ENCODE results near the gene ALS2. TPM values are rescaled to one million over a fixed set of nuclear protein-coding genes. Genes with fewer than 3 reads are reported as not detected.

The ALS2 gene
- total RNA-seq, 2 experiments from 2014 or later, result 8.3 to 11.3 TPM

DNA sequence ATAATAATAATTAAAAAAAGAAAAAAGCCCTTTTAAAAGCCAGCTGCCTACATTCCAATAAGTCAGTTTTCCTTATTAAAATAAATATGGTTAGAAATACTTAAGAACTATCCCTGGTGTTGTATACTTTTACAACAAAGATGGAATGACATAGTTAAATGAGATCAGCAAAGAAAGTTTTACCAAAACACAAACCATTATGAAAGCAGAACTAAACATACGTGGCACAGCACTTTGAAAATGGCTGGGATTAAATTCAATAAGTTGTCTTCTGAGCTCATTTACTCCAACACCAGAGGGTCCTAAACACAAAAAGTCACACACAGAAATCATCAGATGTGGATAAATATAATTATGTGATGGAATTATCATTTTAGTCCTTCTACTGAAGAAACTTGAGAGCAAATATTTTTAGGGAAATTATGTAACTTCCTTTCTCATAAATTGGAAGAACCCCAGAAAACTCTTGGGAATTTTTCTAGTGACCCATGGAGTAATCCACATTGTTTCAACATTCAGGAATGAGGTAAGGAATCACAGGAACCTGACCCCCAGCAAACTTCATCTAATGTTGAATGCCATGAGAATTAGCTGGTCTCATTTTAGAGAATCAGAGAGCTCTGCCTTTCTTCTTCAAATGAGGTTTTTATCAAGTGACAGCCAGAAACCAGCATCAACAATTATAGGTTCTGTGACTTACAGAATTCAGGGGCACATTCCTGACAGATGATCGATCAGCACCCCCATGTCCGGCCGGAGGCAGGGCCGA, 125.9 kb downstream of the ALS2 start:
- no peaks in the 10 kb centered on the region for H3K79me2 ChIP-seq (ENCODE audit: insufficient read depth, low read depth, low read length)
- POLR2A ChIA-PET, result interaction anchor here (0.6 to 1.0 kb wide), 2 partner anchors 9 to 10 kb away, joined by 4 to 5 read pairs; no protein-coding TSS in a partner anchor
- H3K9me2 ChIP-seq (ENCODE audit: insufficient read depth, low read length), result no peaks in the 10 kb centered on the region
- H3K4me3 ChIP-seq (ENCODE audit: low read depth, low read length, poor library complexity, severe bottlenecking), result no peak overlapping the region
- CTCF ChIA-PET (ENCODE audit: unreplicated experiment), result no interaction called here
- no peak overlapping the region for H2AFZ ChIP-seq (ENCODE audit: low read length)
- H3K27ac ChIP-seq (ENCODE audit: low read depth, low read length, poor library complexity, severe bottlenecking), result no peak overlapping the region
- intact Hi-C loops (cut with micrococcal nuclease; ENCODE audit: unreplicated experiment), result no loop called here
- DNase-seq (ENCODE audit: low spot score), result no peak
- H4K20me1 ChIP-seq (ENCODE audit: insufficient read depth, low read length), result no peaks in the 10 kb centered on the region
- H3K9me3 ChIP-seq (ENCODE audit: low read length), result no peaks in the 10 kb centered on the region
- no peaks in the 10 kb centered on the region for H3K4me1 ChIP-seq (ENCODE audit: insufficient read depth, low read length, poor library complexity, severe bottlenecking)
- H3K36me3 ChIP-seq (ENCODE audit: insufficient read depth, low read length), result no peaks in the 10 kb centered on the region
- no TSS peak for BruUV-seq (replicated peaks)
- H3K4me2 ChIP-seq (ENCODE audit: low read length), result no peak overlapping the region
- TF ChIP-seq, protein P1, sequence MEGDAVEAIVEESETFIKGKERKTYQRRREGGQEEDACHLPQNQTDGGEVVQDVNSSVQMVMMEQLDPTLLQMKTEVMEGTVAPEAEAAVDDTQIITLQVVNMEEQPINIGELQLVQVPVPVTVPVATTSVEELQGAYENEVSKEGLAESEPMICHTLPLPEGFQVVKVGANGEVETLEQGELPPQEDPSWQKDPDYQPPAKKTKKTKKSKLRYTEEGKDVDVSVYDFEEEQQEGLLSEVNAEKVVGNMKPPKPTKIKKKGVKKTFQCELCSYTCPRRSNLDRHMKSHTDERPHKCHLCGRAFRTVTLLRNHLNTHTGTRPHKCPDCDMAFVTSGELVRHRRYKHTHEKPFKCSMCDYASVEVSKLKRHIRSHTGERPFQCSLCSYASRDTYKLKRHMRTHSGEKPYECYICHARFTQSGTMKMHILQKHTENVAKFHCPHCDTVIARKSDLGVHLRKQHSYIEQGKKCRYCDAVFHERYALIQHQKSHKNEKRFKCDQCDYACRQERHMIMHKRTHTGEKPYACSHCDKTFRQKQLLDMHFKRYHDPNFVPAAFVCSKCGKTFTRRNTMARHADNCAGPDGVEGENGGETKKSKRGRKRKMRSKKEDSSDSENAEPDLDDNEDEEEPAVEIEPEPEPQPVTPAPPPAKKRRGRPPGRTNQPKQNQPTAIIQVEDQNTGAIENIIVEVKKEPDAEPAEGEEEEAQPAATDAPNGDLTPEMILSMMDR (conservative IDR thresholded peaks at IDR 0.05; ENCODE audit: low read length), result no peak
- TF ChIP-seq EZH2phosphoT487 (IDR thresholded peaks at IDR 0.05; ENCODE audit: borderline replicate concordance, low read depth, low read length), result no peak

- intact Hi-C loops (cut with micrococcal nuclease; ENCODE audit: unreplicated experiment), result no loop called here
- Histone ChIP-seq H3K4me3 (ENCODE audit: low read depth, low read length, poor library complexity, severe bottlenecking) (no peak overlapping the region), H3K27ac (ENCODE audit: low read depth, low read length, poor library complexity, severe bottlenecking) (no peak overlapping the region), H3K79me2 (ENCODE audit: insufficient read depth, low read depth, low read length) (no peaks in the 10 kb centered on the region), H3K9me3 (ENCODE audit: low read length) (no peaks in the 10 kb centered on the region), H4K20me1 (ENCODE audit: insufficient read depth, low read length) (no peaks in the 10 kb centered on the region), H3K4me2 (ENCODE audit: low read length) (no peak overlapping the region), H2AFZ (ENCODE audit: low read length) (no peak overlapping the region; the same call in 1 of the 2 replicates), H3K36me3 (ENCODE audit: insufficient read depth, low read length) (no peaks in the 10 kb centered on the region), H3K9me2 (ENCODE audit: insufficient read depth, low read length) (no peaks in the 10 kb centered on the region), H3K4me1 (ENCODE audit: insufficient read depth, low read length, poor library complexity, severe bottlenecking) (no peaks in the 10 kb centered on the region)
- CTCF ChIA-PET (ENCODE audit: unreplicated experiment), result no interaction called here
- BruUV-seq (replicated peaks), result no TSS peak
- POLR2A ChIA-PET, result interaction anchor here (0.7 to 1.6 kb wide), 2 partner anchors 9 to 418 kb away, joined by 3 to 5 read pairs; partner anchors contain the start of gene TMEM237
- DNase-seq (ENCODE audit: low spot score), result no peak
- TF ChIP-seq, protein P1 (conservative IDR thresholded peaks at IDR 0.05; ENCODE audit: low read length), result no peak
- no peak for TF ChIP-seq EZH2phosphoT487 (IDR thresholded peaks at IDR 0.05; ENCODE audit: borderline replicate concordance, low read depth, low read length)
Observed at GRCh38 chr2:201653221-201653620, 127.5 kb downstream of the ALS2 start.

Small RNA genes within 50 kb of the gene (small RNA-seq; reads per million reads assigned to genes)
- gene RF00019 (not detected), gene UBE2V1P11 (not detected)

Other genes with a start within 250 kb of the ALS2 start
- gene TMEM237, start 137.4 kb downstream of the ALS2 start, total RNA-seq (2014; rRNA removed; shearing (Covaris generic)), result 23.4 and 26.8 TPM in 2 replicates
- 29.2 and 30.5 TPM in 2 replicates for gene TMEM237, start 137.4 kb downstream of the ALS2 start, total RNA-seq (2022)
- not detected in 2 replicates for gene MPP4, start 82.3 kb downstream of the ALS2 start, total RNA-seq (2014; rRNA removed; shearing (Covaris generic))
- not detected in 2 replicates for gene MPP4, start 82.3 kb downstream of the ALS2 start, total RNA-seq (2022)
- 0.08 TPM in 1 of 2 replicates, not detected in the other for gene CDK15, start 25.6 kb upstream of the ALS2 start, total RNA-seq (2014; rRNA removed; shearing (Covaris generic))
- gene CDK15, start 25.6 kb upstream of the ALS2 start, total RNA-seq (2022), result not detected in 2 replicates